Neural progenitor cell (in vitro differentiated cells): Measurements from ENCODE around the gene ACAD10. TPM values are rescaled to one million over a fixed set of nuclear protein-coding genes. Genes with fewer than 3 reads are reported as not detected.

Experiments used
- DNase-seq: peaks from one replicate; pipeline ENCODE4 v3.0.0-alpha.2; 2016; ENCODE audit warnings: low spot score
- H2AFZ ChIP-seq: fragments of 200-600 bp; sonication (generic); replicated peaks from 2 replicates; pipeline ENCODE4 v1.6.1; 2016; ENCODE audit warnings: antibody characterized with exemption
- H3F3A ChIP-seq: fragments of 200-600 bp; sonication (generic); 2 replicates; pipeline ENCODE4 v1.6.1; 2016; ENCODE audit warnings: antibody characterized with exemption, low read depth
- H3K27ac ChIP-seq: fragments of 200-600 bp; sonication (generic); 2 replicates; pipeline ENCODE4 v1.5.1; 2016; ENCODE audit warnings: mild to moderate bottlenecking
- H3K27me3 ChIP-seq: fragments of 200-600 bp; sonication (generic); 2 replicates; pipeline ENCODE4 v1.6.1; 2016; ENCODE audit warnings: mild to moderate bottlenecking, moderate library complexity
- H3K36me3 ChIP-seq: fragments of 200-600 bp; sonication (generic); 2 replicates; pipeline ENCODE4 v1.5.1; 2016
- H3K4me1 ChIP-seq: fragments of 200-600 bp; sonication (generic); 2 replicates; pipeline ENCODE4 v1.6.1; 2016; ENCODE audit warnings: mixed run types
- H3K4me2 ChIP-seq: fragments of 200-600 bp; sonication (generic); 2 replicates; pipeline ENCODE4 v1.6.1; 2016
- H3K4me3 ChIP-seq: fragments of 200-600 bp; sonication (generic); 2 replicates; pipeline ENCODE4 v1.5.1; 2016
- H3K79me2 ChIP-seq: fragments of 200-600 bp; sonication (generic); 2 replicates; pipeline ENCODE4 v1.6.1; 2016; ENCODE audit warnings: low read depth
- H3K9ac ChIP-seq: fragments of 200-600 bp; sonication (generic); 2 replicates; pipeline ENCODE4 v1.6.1; 2016
- H3K9me3 ChIP-seq: fragments of 200-600 bp; sonication (generic); 2 replicates; pipeline ENCODE4 v1.5.1; 2016; ENCODE audit warnings: low read depth
- H4K20me1 ChIP-seq: fragments of 200-600 bp; sonication (generic); 2 replicates; pipeline ENCODE4 v1.6.1; 2016; ENCODE audit warnings: low read depth
- H3K27ac Mint-ChIP-seq: 3 replicates; pipeline ENCODE4 v1.8.0; 2021; ENCODE audit warnings: mixed read lengths
- H3K27me3 Mint-ChIP-seq: 2 replicates; pipeline ENCODE4 v1.8.0; 2022; ENCODE audit warnings: low read depth, mild to moderate bottlenecking, inconsistent platforms, moderate library complexity, mixed read lengths; ENCODE audit not compliant: insufficient read depth
- H3K36me3 Mint-ChIP-seq: 3 replicates; pipeline ENCODE4 v1.8.0; 2021; ENCODE audit warnings: mixed read lengths
- H3K4me1 Mint-ChIP-seq: 3 replicates; pipeline ENCODE4 v1.8.0; 2021; ENCODE audit warnings: mixed read lengths
- H3K4me3 Mint-ChIP-seq: 3 replicates; pipeline ENCODE4 v1.8.0; 2021; ENCODE audit warnings: mild to moderate bottlenecking, moderate library complexity, mixed read lengths
- H3K9me3 Mint-ChIP-seq: 3 replicates; pipeline ENCODE4 v1.8.0; 2020; ENCODE audit warnings: mixed read lengths
- EZH2 ChIP-seq: fragments of 200-600 bp; sonication (generic); IDR thresholded peaks from 2 replicates; pipeline ENCODE4 v1.6.1; 2017; ENCODE audit warnings: antibody characterized with exemption, mild to moderate bottlenecking, moderate library complexity
- EZH2phosphoT487 ChIP-seq: fragments of 200-600 bp; sonication (generic); IDR thresholded peaks from 2 replicates; pipeline ENCODE4 v1.6.1; 2017; ENCODE audit warnings: antibody characterized with exemption
- microRNA-seq: library from miRNA; unstranded; fragments of <30 nt; microRNA quantifications from one replicate; pipeline ENCODE4, GENCODE V29; 2016
- small RNA-seq: library from RNA; depleted of rRNA; stranded (forward); fragments of <200 nt; gene quantifications from one replicate; pipeline ENCODE3, GENCODE V24; 2015
- total RNA-seq: library from RNA; depleted of rRNA; stranded (reverse); fragments of >200 nt; gene quantifications from 2 replicates; pipeline ENCODE4 v1.2.3, GENCODE V29; 2015; ENCODE audit warnings: low replicate concordance
- TF ChIP-seq, protein P1 (sequence below): fragments of 200-600 bp; sonication (generic); IDR thresholded peaks from 2 replicates; pipeline ENCODE4 v1.5.1; 2017; ENCODE audit warnings: antibody characterized with exemption, mild to moderate bottlenecking

Gene ACAD10
- total RNA-seq, 1 donor from 2014 or later = 13.8 TPM

DNA sequence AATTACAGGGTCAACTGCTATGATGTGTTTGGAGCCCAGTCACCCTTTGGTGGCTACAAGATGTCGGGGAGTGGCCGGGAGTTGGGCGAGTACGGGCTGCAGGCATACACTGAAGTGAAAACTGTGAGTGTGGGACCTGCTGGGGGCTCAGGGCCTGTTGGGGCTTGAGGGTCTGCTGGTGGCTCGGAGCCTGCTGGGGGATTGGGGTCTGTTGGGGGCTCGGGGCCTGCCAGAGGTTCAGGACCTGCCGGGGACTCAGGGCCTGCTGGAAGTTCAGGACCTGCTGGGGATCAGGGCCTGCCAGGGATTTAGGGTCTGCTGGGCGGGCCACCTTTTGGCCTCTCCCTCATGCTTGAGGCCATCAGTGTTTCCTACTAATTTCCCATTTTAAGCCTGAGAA, 118.0 kb downstream of the ACAD10 start:
- Histone ChIP-seq H3K27ac (no peak overlapping the region), H3F3A (no peaks in the 10 kb centered on the region), H3K27me3 (no peaks in the 10 kb centered on the region), H3K4me1 (no peaks in the 10 kb centered on the region), H3K9me3 (no peaks in the 10 kb centered on the region), H3K79me2 (no peaks in the 10 kb centered on the region), H3K9ac (no peak overlapping the region), H3K36me3 (peaks cover 7% of the 10 kb centered on the region), H3K4me3 (no peak overlapping the region), H3K4me2 (no peak overlapping the region), H4K20me1 (no peaks in the 10 kb centered on the region), H2AFZ (no peak overlapping the region)
- no peaks in the 10 kb centered on the region for H3K9me3 Mint-ChIP-seq
- DNase-seq = no peak
- H3K36me3 Mint-ChIP-seq = peaks cover 16% of the 10 kb centered on the region
- no peaks in the 10 kb centered on the region for H3K4me1 Mint-ChIP-seq
- no peak for TF ChIP-seq EZH2
- TF ChIP-seq EZH2phosphoT487 = no peak
- TF ChIP-seq, protein P1, sequence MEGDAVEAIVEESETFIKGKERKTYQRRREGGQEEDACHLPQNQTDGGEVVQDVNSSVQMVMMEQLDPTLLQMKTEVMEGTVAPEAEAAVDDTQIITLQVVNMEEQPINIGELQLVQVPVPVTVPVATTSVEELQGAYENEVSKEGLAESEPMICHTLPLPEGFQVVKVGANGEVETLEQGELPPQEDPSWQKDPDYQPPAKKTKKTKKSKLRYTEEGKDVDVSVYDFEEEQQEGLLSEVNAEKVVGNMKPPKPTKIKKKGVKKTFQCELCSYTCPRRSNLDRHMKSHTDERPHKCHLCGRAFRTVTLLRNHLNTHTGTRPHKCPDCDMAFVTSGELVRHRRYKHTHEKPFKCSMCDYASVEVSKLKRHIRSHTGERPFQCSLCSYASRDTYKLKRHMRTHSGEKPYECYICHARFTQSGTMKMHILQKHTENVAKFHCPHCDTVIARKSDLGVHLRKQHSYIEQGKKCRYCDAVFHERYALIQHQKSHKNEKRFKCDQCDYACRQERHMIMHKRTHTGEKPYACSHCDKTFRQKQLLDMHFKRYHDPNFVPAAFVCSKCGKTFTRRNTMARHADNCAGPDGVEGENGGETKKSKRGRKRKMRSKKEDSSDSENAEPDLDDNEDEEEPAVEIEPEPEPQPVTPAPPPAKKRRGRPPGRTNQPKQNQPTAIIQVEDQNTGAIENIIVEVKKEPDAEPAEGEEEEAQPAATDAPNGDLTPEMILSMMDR = no peak
- no peaks in the 10 kb centered on the region for H3K27me3 Mint-ChIP-seq
- H3K4me3 Mint-ChIP-seq = no peak overlapping the region
- no peak overlapping the region for H3K27ac Mint-ChIP-seq

DNA sequence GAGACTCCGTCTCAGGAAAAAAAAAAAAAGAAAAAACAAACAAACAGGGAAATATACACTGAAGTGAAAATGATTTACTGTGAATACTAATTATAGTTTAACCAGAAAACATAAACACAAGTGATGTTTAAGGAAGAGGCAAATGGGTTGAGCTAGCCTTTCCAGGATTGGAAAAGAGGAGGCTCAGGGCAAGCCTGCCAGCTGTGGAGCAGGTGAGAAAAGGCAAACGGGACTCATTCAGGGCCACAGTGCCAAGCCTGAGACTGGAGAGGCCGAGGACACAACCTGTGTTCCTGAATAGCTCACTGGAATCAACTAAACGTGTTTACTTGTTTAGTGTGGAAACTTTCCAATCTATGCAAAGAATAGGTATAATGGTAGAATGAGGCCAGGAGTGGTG, 120.5 kb downstream of the ACAD10 start:
- Mint-ChIP-seq H3K4me1 (no peaks in the 10 kb centered on the region), H3K27ac (no peak overlapping the region), H3K4me3 (no peak overlapping the region), H3K27me3 (no peaks in the 10 kb centered on the region), H3K9me3 (no peaks in the 10 kb centered on the region), H3K36me3 (peaks cover 7% of the 10 kb centered on the region)
- no peak overlapping the region for H3K4me3 ChIP-seq
- no peaks in the 10 kb centered on the region for H3K27me3 ChIP-seq
- H3K9me3 ChIP-seq = no peaks in the 10 kb centered on the region
- H3K27ac ChIP-seq = no peak overlapping the region
- H3K4me2 ChIP-seq = no peak overlapping the region
- H3K9ac ChIP-seq = no peak overlapping the region
- H2AFZ ChIP-seq = no peak overlapping the region
- no peaks in the 10 kb centered on the region for H4K20me1 ChIP-seq
- H3K79me2 ChIP-seq = no peaks in the 10 kb centered on the region
- TF ChIP-seq, protein P1 = no peak
- no peak for TF ChIP-seq EZH2
- TF ChIP-seq EZH2phosphoT487 = no peak
- no peaks in the 10 kb centered on the region for H3K4me1 ChIP-seq
- no peak for DNase-seq
- H3K36me3 ChIP-seq = no peaks in the 10 kb centered on the region
- H3F3A ChIP-seq = no peaks in the 10 kb centered on the region

Small RNA genes within 50 kb of the gene (microRNA-seq; reads per million reads assigned to microRNA genes)
- gene MIR6761 = not detected

Small RNA genes within 50 kb of the gene (small RNA-seq; reads per million reads assigned to genes)
- gene MIR6761 = 0.14 reads per million

Other genes starting within 250 kb of the ACAD10 start
- 24.0 and 34.2 TPM in 2 replicates for gene ATXN2, start 86.7 kb upstream of the ACAD10 start, total RNA-seq
- 21.3 and 26.5 TPM in 2 replicates for gene BRAP, start 97 bp upstream of the ACAD10 start, total RNA-seq
- 60.0 and 107 TPM in 2 replicates for gene ALDH2, start 80.9 kb downstream of the ACAD10 start, total RNA-seq
- gene MAPKAPK5, start 156.2 kb downstream of the ACAD10 start, total RNA-seq = 70.8 and 89.8 TPM in 2 replicates